Activated CD4-positive, alpha-beta T cell treated with anti-CD3 and anti-CD28 coated beads, Interleukin-2, amount 50 U/mL, for 48 hours (primary cell): ENCODE data around the gene GMPR2.
"Not testable (repeated sequence)": the region's sequence is repeated elsewhere in the genome, so short reads cannot be mapped to it uniquely, and the experiment has no call there.

Experiments used
- DNase-seq, 2 experiments: peaks; one replicate each; pipeline ENCODE4 v3.0.0-alpha.2; 2020

GMPR2 gene

DNA sequence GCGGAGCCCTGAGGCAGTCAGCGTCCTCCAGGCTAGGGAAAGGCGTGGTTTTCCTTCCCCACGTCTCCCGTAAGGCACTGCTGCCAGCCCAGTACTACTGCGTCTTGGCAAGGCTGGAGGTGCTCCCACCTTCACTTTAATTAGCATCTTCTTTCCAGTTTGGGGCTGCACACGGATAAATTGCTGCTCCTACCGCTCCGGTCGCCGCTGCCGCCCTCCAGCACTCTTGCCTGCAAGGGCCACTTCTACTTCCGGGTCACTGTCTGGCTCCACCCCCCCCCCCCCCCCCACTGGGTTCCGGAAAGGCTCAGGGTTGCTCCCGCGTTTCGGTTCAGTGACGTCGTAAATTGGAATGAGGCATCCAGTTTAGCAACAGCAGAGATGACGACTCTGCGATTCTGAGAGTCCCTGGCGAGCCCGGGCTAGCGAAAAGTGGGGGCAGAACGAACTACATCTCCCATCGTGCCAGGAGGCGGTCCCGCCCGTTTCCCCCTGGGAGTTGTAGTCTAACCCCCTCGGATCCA is 546 bp upstream of the GMPR2 start, which contains the start of gene NEDD8:
NEDD8 (minus strand) TSS at position 247 of the 524 bp plus-strand sequence; CDS start at position 147, 100 bp downstream.
- peak; percentile 92 to 94 for DNase-seq

GRCh38 chr14:24233538-24233866 is 773 bp downstream of the GMPR2 start:
- peak in 1 of 2 experiments; percentile 35 for DNase-seq

DNA sequence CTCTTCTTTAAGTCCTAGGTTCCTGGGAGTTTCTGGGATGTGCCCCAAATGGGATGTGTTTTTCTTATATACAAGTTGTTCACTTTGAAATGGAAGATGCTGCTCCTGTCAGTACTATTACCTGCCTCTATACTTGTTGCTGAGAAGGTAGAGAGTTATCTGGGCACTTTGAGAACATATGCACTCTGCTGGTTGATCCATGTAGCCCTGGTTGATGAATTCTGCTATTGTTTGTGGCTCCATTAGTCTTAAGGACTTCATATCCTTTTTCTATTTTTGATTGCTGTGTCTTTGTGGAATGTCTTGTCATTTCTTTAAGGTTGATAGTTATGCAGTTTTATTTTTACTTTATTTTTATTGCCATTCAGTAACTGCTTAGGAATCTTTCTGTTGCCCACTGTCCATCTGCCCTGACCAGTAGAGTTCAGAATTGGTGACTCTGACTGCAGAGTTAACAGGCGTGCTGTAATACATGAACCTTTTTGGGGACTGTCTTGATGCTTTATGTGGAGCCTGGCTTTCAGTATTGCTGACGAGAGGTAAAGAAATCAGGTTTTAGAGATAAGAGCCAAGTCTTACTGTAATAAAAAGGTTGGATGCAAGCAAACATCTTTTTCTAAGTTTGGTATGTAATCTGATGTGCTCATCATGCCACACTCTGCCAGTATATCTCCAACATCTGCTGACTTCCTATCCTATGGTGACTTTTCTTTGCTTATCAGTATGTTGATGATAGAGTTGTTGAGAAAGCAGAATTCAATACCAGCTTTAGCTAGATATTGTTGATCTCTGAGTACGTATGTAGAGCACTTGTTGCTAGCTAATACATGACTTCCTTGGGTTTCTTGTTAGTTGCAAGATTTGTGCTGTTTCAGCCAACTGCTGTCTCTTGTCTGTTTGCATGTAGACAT is 1.6 kb downstream of the GMPR2 start:
- no peak for DNase-seq

GRCh38 chr14:24235804-24236688 is 3.3 kb downstream of the GMPR2 start:
- DNase-seq: no peak

DNA sequence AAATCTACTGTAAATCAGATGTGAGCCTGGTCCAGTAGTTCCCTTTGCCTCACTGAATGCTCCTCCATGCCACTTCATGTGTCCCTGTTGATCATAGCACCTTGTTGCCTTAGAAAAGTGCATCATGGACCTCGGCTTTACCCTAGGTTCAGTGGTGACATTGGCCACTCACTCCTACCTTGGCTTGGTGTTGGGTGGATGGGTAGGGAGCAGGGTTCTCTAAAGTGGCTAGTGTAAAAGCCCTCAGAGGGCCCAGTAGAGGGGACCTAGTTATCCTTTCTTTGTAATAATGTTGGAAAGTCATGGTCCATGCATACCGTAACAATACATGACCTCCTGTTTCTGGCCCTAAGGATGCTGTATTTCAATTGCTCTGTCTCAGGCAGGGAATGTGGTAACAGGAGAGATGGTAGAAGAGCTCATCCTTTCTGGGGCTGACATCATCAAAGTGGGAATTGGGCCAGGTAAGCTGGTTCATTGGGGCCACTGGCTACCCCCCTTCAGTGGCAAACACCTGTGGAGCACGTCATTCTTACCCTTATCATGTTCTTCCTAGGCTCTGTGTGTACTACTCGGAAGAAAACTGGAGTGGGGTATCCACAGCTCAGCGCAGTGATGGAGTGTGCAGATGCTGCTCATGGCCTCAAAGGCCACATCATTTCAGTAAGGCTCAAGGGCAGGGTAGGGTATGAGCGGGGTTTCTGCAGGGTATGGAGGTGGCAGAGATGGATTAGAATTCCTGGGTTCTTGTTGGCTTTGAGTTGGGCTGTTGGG is 4.1 kb downstream of the GMPR2 start:
- no peak for DNase-seq

DNA sequence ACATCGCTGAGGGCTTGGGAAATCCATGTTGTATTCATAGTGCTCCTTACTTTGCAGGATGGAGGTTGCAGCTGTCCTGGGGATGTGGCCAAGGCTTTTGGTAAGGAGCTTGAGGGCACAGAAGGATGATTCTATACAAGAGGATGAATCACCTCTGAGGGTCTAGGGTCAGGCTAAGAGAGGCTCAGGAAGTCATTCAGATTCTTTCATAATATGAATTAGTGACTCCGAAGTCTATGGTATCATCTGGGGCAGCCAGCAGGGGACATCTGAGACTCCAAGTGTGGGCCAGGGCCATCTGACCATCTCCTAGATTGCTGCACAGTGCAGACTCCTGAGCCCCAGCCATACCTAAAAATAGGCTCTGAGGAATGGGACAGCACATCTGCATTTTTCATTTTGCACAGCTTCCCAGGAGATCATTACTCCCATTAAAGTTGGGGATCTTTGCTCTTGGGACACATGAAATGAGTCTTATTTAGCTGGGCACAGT is 4.8 kb downstream of the GMPR2 start:
- no peak for DNase-seq

DNA sequence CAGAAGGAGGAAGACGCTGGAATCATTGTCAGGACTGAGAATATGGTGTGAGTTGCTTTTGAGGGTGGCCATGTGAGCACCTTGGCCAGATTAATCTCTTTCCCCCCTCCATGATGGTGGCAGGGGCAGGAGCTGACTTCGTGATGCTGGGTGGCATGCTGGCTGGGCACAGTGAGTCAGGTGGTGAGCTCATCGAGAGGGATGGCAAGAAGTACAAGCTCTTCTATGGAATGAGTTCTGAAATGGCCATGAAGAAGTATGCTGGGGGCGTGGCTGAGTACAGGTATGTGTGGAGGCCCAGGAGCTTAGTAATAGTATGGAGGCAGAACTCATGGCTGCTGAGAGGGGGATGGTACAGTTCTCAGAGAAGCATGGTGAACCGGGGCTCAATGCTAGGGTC is 5.4 kb downstream of the GMPR2 start:
- no peak for DNase-seq

GRCh38 chr14:24238527-24239037 is 5.9 kb downstream of the GMPR2 start:
- no peak for DNase-seq

- DNase-seq: no peak
These were observed 7.6 kb downstream of the GMPR2 start for GRCh38 chr14:24240110-24240918.

DNA sequence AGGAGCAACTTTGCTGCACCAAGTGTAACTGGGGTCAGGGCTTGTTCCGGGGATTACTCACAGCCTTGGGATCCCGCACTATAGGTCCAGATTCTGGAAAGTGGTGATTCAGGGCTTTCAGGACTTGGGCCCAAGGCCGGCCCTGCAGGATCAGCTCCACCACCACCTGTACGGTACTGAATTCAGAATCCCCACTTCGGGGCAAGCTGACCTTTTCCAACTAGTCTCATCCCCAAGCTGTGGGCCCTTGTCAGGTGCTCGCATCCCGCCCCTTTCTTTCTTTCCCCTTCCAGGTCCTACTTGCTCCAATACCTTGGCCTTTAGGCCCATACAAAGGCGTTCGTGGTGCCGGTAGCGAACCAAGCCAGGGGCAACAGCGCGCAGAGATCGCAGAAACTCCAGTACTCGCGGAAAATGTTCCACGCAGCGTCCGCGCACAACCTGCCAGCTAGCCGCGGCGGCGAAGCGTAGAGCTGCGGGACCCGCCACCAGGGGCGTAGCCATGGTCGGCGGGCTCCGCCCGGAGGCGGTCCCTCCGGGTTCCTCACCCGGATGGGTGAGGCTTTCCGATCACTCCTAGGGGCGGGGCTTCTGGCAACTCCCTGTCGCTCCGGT is 9.2 kb downstream of the GMPR2 start:
- peak; percentile 92 to 96 for DNase-seq

- peak in 1 of 2 experiments; percentile 24 for DNase-seq
These were observed 10.7 kb downstream of the GMPR2 start for GRCh38 chr14:24243336-24243836.

- not testable (repeated sequence) for DNase-seq
These were observed 12.6 kb downstream of the GMPR2 start for GRCh38 chr14:24245350-24245749.

GRCh38 chr14:24246765-24247212 is 14.1 kb downstream of the GMPR2 start:
- peak; percentile 21 to 44 for DNase-seq

DNA sequence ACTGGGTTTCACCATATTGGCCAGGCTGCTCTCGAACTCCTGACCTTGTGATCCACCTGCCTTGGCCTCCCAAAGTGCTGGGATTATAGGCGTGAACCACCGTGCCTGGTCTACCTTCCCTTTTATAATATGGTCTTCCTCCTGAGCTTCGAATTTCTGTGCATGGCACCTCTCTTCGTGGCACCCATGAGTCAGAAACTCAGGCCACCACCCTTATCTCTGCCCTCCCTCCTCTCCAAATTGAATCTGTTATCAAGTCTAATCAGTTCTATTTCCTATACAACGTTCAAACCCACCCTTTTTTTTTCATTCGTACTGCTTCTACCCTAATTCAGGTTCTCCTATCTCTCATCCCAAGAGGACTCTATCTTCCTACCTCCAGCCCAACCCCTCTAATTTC is 14.7 kb downstream of the GMPR2 start:
- no peak for DNase-seq

GRCh38 chr14:24249230-24250021 is 16.7 kb downstream of the GMPR2 start:
- DNase-seq: no peak

GRCh38 chr14:24250354-24250753 is 17.6 kb downstream of the GMPR2 start:
- DNase-seq: no peak

DNA sequence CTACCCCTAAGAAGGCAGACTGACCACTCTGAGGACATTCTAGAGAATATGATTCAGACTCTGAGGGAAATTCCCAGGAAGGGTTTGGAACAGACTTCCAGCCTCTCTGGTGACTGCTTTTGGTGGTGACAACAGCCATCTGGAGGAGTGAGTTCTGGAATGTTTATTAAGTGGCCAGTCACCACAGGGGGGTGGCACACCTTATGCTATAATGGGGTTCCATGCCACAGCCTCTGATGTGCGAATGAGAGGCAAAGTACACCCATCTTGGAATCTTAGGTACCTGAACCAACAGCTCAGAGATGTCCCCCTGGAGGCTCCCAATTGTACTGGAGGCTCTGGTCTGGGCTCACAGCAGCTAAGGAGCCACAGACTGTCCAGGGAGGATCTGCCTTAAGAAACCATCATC is 19.2 kb downstream of the GMPR2 start:
- no peak for DNase-seq

DNA sequence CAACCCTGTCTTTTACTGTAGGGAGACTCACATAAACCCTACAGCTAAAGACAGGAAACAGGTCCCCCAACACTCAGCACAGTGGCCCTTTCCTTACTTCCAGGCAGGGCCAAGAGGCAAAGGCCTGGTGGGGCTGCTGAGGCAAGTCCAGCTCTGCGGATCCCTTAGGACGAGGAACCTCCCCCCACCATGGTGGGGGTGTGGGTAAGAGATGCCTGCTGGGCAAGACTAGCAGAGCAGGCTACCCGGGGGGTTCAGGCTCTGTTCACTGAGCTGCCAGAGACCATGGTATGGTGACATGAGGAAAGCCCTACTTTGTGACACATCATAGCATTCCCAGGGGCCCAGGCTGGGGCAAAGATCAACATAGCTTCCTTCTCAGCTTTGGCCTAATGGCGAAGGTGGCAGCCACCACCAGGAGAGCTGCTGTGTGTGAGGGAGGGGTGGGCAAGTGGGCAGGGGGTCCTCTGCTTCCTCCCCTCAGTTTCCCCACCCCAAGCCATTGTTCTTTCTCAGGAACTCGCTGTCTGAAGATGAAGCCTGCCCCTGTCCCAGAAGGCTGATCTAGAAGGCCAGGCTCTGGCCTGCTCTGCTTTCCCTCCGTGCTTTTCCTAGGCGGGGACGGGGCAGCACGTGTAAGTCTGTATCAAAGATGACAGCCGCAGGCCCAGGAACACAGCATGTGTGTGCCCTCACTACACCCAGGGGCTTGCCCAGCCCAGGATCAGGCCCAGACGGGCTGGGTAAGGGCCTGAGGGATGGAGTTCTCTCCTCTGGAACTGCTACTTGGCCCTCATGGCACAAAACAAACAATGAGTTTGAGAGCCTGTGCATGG is 19.8 kb downstream of the GMPR2 start:
- DNase-seq: no peak

GRCh38 chr14:24253936-24254335 is 21.2 kb downstream of the GMPR2 start:
- no peak for DNase-seq
